Activated naive CD8-positive, alpha-beta T cell (primary cell): ENCODE measurements around the gene RPL5.

Source experiments
- H3K27ac Mint-ChIP-seq: one replicate; pipeline ENCODE4 v1.8.0; 2021; ENCODE audit warnings: mixed read lengths
- H3K27me3 Mint-ChIP-seq: one replicate; pipeline ENCODE4 v1.8.0; 2021; ENCODE audit warnings: mixed read lengths
- H3K36me3 Mint-ChIP-seq: one replicate; pipeline ENCODE4 v1.8.0; 2021; ENCODE audit warnings: mixed read lengths
- H3K4me1 Mint-ChIP-seq: one replicate; pipeline ENCODE4 v1.8.0; 2021; ENCODE audit warnings: low read depth, mixed read lengths
- H3K4me3 Mint-ChIP-seq: one replicate; pipeline ENCODE4 v1.8.0; 2021; ENCODE audit warnings: mild to moderate bottlenecking, mixed read lengths
- H3K9me3 Mint-ChIP-seq: one replicate; pipeline ENCODE4 v1.8.0; 2021; ENCODE audit warnings: low read depth, mixed read lengths

RPL5 gene

DNA sequence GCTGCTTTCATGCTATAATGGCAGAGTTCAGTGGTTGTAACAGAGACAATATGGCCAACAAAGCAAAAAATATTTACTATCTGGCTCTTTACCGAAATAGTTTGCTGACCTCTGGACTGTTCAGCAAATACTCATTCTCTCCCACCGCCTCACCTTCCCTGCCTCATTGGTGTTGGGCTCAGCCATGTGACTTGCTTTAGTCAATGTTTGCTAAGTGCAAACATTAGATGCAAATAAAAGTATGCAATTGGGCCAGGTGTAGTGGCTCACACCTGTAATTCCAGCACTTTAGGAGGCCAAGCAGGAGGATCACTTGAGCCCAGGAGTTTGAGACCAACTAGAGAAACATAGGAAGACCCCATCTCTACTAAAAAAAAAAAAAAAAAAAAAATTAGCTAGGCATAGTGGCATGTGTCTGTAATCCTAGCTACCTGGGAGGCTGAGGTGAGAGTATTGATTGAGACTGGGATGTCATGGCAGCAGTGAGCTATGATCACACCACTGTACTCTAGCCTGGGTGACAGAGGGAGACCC, 55.1 kb downstream of the RPL5 start:
- no peak overlapping the region for H3K27ac Mint-ChIP-seq
- H3K4me3 Mint-ChIP-seq, result no peak overlapping the region
- H3K9me3 Mint-ChIP-seq, result peaks cover 6% of the 10 kb centered on the region
- no peaks in the 10 kb centered on the region for H3K27me3 Mint-ChIP-seq
- peaks cover 29% of the 10 kb centered on the region for H3K4me1 Mint-ChIP-seq
- peaks cover 12% of the 10 kb centered on the region for H3K36me3 Mint-ChIP-seq

GRCh38 chr1:92887465-92887864, 55.6 kb downstream of the RPL5 start:
- peaks cover 6% of the 10 kb centered on the region for H3K9me3 Mint-ChIP-seq
- H3K4me1 Mint-ChIP-seq, result peaks cover 28% of the 10 kb centered on the region
- H3K27me3 Mint-ChIP-seq, result no peaks in the 10 kb centered on the region
- H3K27ac Mint-ChIP-seq, result no peak overlapping the region
- H3K36me3 Mint-ChIP-seq, result peaks cover 10% of the 10 kb centered on the region
- H3K4me3 Mint-ChIP-seq, result no peak overlapping the region
